Rectal smooth muscle tissue (tissue), 1 donor: Measurements from ENCODE around the gene TRMT1L.

Experiments used
- H3K27ac ChIP-seq: one replicate; pipeline ENCODE4 v1.7.0; 2013; ENCODE audit warnings: low read depth, low read length, inconsistent platforms
- H3K27me3 ChIP-seq: one replicate; pipeline ENCODE4 v1.7.0; 2013; ENCODE audit warnings: low read length; ENCODE audit not compliant: control insufficient read depth, insufficient read depth
- H3K36me3 ChIP-seq: one replicate; pipeline ENCODE4 v1.7.0; 2013; ENCODE audit warnings: low read length; ENCODE audit not compliant: control insufficient read depth, insufficient read depth
- H3K4me1 ChIP-seq: one replicate; pipeline ENCODE4 v1.7.0; 2013; ENCODE audit warnings: low read length; ENCODE audit not compliant: control insufficient read depth, insufficient read depth
- H3K4me3 ChIP-seq: one replicate; pipeline ENCODE4 v1.7.0; 2013; ENCODE audit warnings: low read length
- H3K9ac ChIP-seq: one replicate; pipeline ENCODE4 v1.7.0; 2013; ENCODE audit warnings: low read length

The TRMT1L gene

GRCh38 chr1:185155600-185156287, 1.0 kb downstream of the TRMT1L start:
- Histone ChIP-seq H3K27me3 (no peaks in the 10 kb centered on the region), H3K36me3 (no peaks in the 10 kb centered on the region), H3K9ac (peak overlapping the region; percentile 96), H3K4me3 (peak overlapping the region; percentile 96), H3K27ac (peak overlapping the region; percentile 99), H3K4me1 (peaks cover 19% of the 10 kb centered on the region)

GRCh38 chr1:185154912-185155513, 1.7 kb downstream of the TRMT1L start:
- Histone ChIP-seq H3K9ac (no peak overlapping the region), H3K4me3 (peak overlapping the region; percentile 41), H3K27ac (peak overlapping the region; percentile 99), H3K36me3 (peaks cover 3% of the 10 kb centered on the region), H3K27me3 (no peaks in the 10 kb centered on the region), H3K4me1 (peaks cover 19% of the 10 kb centered on the region)

- Histone ChIP-seq H3K36me3 (peaks cover 6% of the 10 kb centered on the region), H3K27me3 (no peaks in the 10 kb centered on the region), H3K27ac (no peak overlapping the region), H3K4me1 (peaks cover 11% of the 10 kb centered on the region), H3K4me3 (no peak overlapping the region), H3K9ac (no peak overlapping the region)
Measured at GRCh38 chr1:185152187-185152767, 4.5 kb downstream of the TRMT1L start.

- Histone ChIP-seq H3K4me1 (peaks cover 11% of the 10 kb centered on the region), H3K4me3 (no peak overlapping the region)
Measured at GRCh38 chr1:185151215-185151614, 5.5 kb downstream of the TRMT1L start.

GRCh38 chr1:185144233-185144632, 12.5 kb downstream of the TRMT1L start:
- no peak overlapping the region for H3K27ac ChIP-seq
- no peak overlapping the region for H3K4me3 ChIP-seq
- H3K9ac ChIP-seq: no peak overlapping the region
- no peaks in the 10 kb centered on the region for H3K27me3 ChIP-seq
- H3K36me3 ChIP-seq: peaks cover 4% of the 10 kb centered on the region
- H3K4me1 ChIP-seq: no peaks in the 10 kb centered on the region

More at GRCh38 chr1:185151215-185151614, 5.5 kb downstream of the TRMT1L start:
- no peaks in the 10 kb centered on the region for H3K27me3 ChIP-seq
- H3K27ac ChIP-seq: no peak overlapping the region
- H3K9ac ChIP-seq: no peak overlapping the region
- peaks cover 6% of the 10 kb centered on the region for H3K36me3 ChIP-seq

- peaks cover 3% of the 10 kb centered on the region for H3K36me3 ChIP-seq
- no peaks in the 10 kb centered on the region for H3K4me1 ChIP-seq
Measured at GRCh38 chr1:185139246-185139645, 17.5 kb downstream of the TRMT1L start.

GRCh38 chr1:185137896-185138545, 18.7 kb downstream of the TRMT1L start:
- H3K27me3 ChIP-seq: no peaks in the 10 kb centered on the region
- no peaks in the 10 kb centered on the region for H3K4me1 ChIP-seq
- peaks cover 3% of the 10 kb centered on the region for H3K36me3 ChIP-seq
- no peak overlapping the region for H3K27ac ChIP-seq
- H3K9ac ChIP-seq: no peak overlapping the region
- H3K4me3 ChIP-seq: no peak overlapping the region

More at GRCh38 chr1:185139246-185139645, 17.5 kb downstream of the TRMT1L start:
- Histone ChIP-seq H3K27me3 (no peaks in the 10 kb centered on the region), H3K4me3 (no peak overlapping the region), H3K9ac (no peak overlapping the region), H3K27ac (no peak overlapping the region)

- Histone ChIP-seq H3K27ac (no peak overlapping the region), H3K4me1 (no peaks in the 10 kb centered on the region), H3K9ac (no peak overlapping the region), H3K36me3 (peaks cover 2% of the 10 kb centered on the region), H3K4me3 (no peak overlapping the region), H3K27me3 (no peaks in the 10 kb centered on the region)
Measured at GRCh38 chr1:185132534-185132933, 24.2 kb downstream of the TRMT1L start.

- no peak overlapping the region for H3K27ac ChIP-seq
- no peaks in the 10 kb centered on the region for H3K4me1 ChIP-seq
- no peak overlapping the region for H3K9ac ChIP-seq
- H3K36me3 ChIP-seq: no peaks in the 10 kb centered on the region
- H3K4me3 ChIP-seq: no peak overlapping the region
- no peaks in the 10 kb centered on the region for H3K27me3 ChIP-seq
Measured at GRCh38 chr1:185129708-185130107, 27.0 kb downstream of the TRMT1L start.

GRCh38 chr1:185112356-185112755, 44.4 kb downstream of the TRMT1L start:
- no peak overlapping the region for H3K9ac ChIP-seq
- H3K4me3 ChIP-seq: no peak overlapping the region
- no peaks in the 10 kb centered on the region for H3K27me3 ChIP-seq
- no peaks in the 10 kb centered on the region for H3K4me1 ChIP-seq
- no peak overlapping the region for H3K27ac ChIP-seq
- H3K36me3 ChIP-seq: no peaks in the 10 kb centered on the region

GRCh38 chr1:185111873-185112272, 44.9 kb downstream of the TRMT1L start:
- H3K4me3 ChIP-seq: no peak overlapping the region

GRCh38 chr1:185110145-185110544, 46.6 kb downstream of the TRMT1L start:
- no peak overlapping the region for H3K9ac ChIP-seq
- H3K36me3 ChIP-seq: no peaks in the 10 kb centered on the region
- H3K27ac ChIP-seq: no peak overlapping the region
- H3K4me3 ChIP-seq: no peak overlapping the region
- H3K4me1 ChIP-seq: no peaks in the 10 kb centered on the region
- H3K27me3 ChIP-seq: no peaks in the 10 kb centered on the region

More at GRCh38 chr1:185111873-185112272, 44.9 kb downstream of the TRMT1L start:
- no peaks in the 10 kb centered on the region for H3K36me3 ChIP-seq
- H3K9ac ChIP-seq: no peak overlapping the region
- no peaks in the 10 kb centered on the region for H3K4me1 ChIP-seq
- no peak overlapping the region for H3K27ac ChIP-seq
- no peaks in the 10 kb centered on the region for H3K27me3 ChIP-seq
